Peyer's patch (tissue), 4 donors: ENCODE data around the gene PRSS8. TPM values are rescaled to one million over a fixed set of nuclear protein-coding genes. Genes with fewer than 3 reads are reported as not detected.

Experiments used
- DNase-seq, 3 donors: peaks; one replicate each; pipeline ENCODE4 v3.0.0-alpha.2; 2017 to 2019
- H3K27ac ChIP-seq, 4 donors: fragments of 200-600 bp; sonication (generic); one replicate each; pipeline ENCODE4 v1.5.1; 2016 to 2019
- H3K27me3 ChIP-seq, 2 donors: fragments of 200-600 bp; sonication (generic); one replicate each; pipeline ENCODE4 v1.5.1; 2019
- H3K36me3 ChIP-seq, 3 donors: fragments of 200-600 bp; sonication (generic); one replicate each; pipeline ENCODE4 v1.5.1; 2016 to 2019
- H3K4me1 ChIP-seq, 4 donors: fragments of 200-600 bp; sonication (generic); one replicate each; pipeline ENCODE4 v1.5.1; 2016 to 2019
- H3K4me3 ChIP-seq, 4 donors: fragments of 200-600 bp; sonication (generic); 1 replicate in 3 of 4; 2 replicates in 1 of 4; pipeline ENCODE4 v1.5.1; 2016 to 2019; ENCODE audit warnings: mild to moderate bottlenecking in 1 of 4
- H3K9me3 ChIP-seq, 4 donors: fragments of 200-600 bp; sonication (generic); one replicate each; pipeline ENCODE4 v1.5.1; 2016 to 2019; ENCODE audit warnings: mild to moderate bottlenecking in 1 of 4
- CTCF ChIP-seq, 6 experiments: fragments of 450-650 bp in 4 of 6; fragments of 200-600 bp in 2 of 6; sonication (generic) in 1 of 6; IDR thresholded peaks; one replicate each; pipeline ENCODE4 v1.5.1; 2017 to 2019; ENCODE audit warnings: antibody characterized with exemption in 6 of 6, mild to moderate bottlenecking in 3 of 6, moderate library complexity in 1 of 6
- POLR2A ChIP-seq, 2 donors: fragments of 450-650 bp; IDR thresholded peaks; one replicate each; pipeline ENCODE4 v1.5.1; 2017; ENCODE audit warnings: antibody characterized with exemption in 2 of 2, mild to moderate bottlenecking in 2 of 2, moderate library complexity in 2 of 2
- total RNA-seq, 4 donors: library from RNA; depleted of rRNA; stranded (reverse); fragments of >200 nt; gene quantifications; one replicate each; pipeline ENCODE4 v1.1.0, GENCODE V29; 2016

Gene PRSS8
- total RNA-seq, 4 donors from 2014 or later, result 27.2 to 666 (median 549) TPM

- Histone ChIP-seq H3K4me1 (peaks cover 0 to 6% (median 0%) of the 10 kb centered on the region in 4 donors), H3K27ac (no peak within 1 kb of the TSS), H3K36me3 (peaks cover 0 to 47% (median 0%) of the 10 kb centered on the region in 3 donors), H3K4me3 (no peak within 1 kb of the TSS), H3K27me3 (no peaks in the 10 kb centered on the region), H3K9me3 (no peaks in the 10 kb centered on the region)
- TF ChIP-seq POLR2A (IDR thresholded peaks at IDR 0.05) (no peak), CTCF (IDR thresholded peaks at IDR 0.05) (no peak)
- no peak for DNase-seq
These were observed 46.9 kb downstream of the PRSS8 start, which contains the start of gene PRSS53 for GRCh38 chr16:31088459-31089183. Gene PRSS53 (minus strand): TSS chr16:31088943. CDS start chr16:31088809, 134 bp downstream.

- H3K36me3 ChIP-seq, result peaks cover 0 to 52% (median 0%) of the 10 kb centered on the region in 3 donors
- H3K4me3 ChIP-seq, result no peak overlapping the region
- peaks cover 0 to 3% (median 0%) of the 10 kb centered on the region in 4 donors for H3K4me1 ChIP-seq
- TF ChIP-seq POLR2A (IDR thresholded peaks at IDR 0.05) (no peak), CTCF (IDR thresholded peaks at IDR 0.05) (no peak)
- no peak overlapping the region for H3K27ac ChIP-seq
- H3K9me3 ChIP-seq, result no peaks in the 10 kb centered on the region
- no peaks in the 10 kb centered on the region for H3K27me3 ChIP-seq
- no peak for DNase-seq
These were observed 47.6 kb downstream of the PRSS8 start for GRCh38 chr16:31087971-31088370.

- DNase-seq, result no peak
- H3K27me3 ChIP-seq, result no peaks in the 10 kb centered on the region
- H3K9me3 ChIP-seq, result no peaks in the 10 kb centered on the region
- TF ChIP-seq CTCF (IDR thresholded peaks at IDR 0.05) (no peak), POLR2A (IDR thresholded peaks at IDR 0.05) (no peak)
- H3K4me1 ChIP-seq, result peaks cover 0 to 7% (median 0%) of the 10 kb centered on the region in 4 donors
- peaks cover 0 to 57% (median 0%) of the 10 kb centered on the region in 3 donors for H3K36me3 ChIP-seq
- H3K27ac ChIP-seq, result no peak overlapping the region
- no peak overlapping the region for H3K4me3 ChIP-seq
These were observed 48.0 kb downstream of the PRSS8 start for GRCh38 chr16:31087481-31087880.

- no peaks in the 10 kb centered on the region for H3K9me3 ChIP-seq
- H3K27ac ChIP-seq, result no peak overlapping the region
- TF ChIP-seq POLR2A (IDR thresholded peaks at IDR 0.05) (no peak), CTCF (IDR thresholded peaks at IDR 0.05) (no peak)
- H3K4me3 ChIP-seq, result no peak overlapping the region
- DNase-seq, result no peak
- H3K36me3 ChIP-seq, result peaks cover 0 to 59% (median 0%) of the 10 kb centered on the region in 3 donors
- peaks cover 0 to 15% (median 0%) of the 10 kb centered on the region in 4 donors for H3K4me1 ChIP-seq
- no peaks in the 10 kb centered on the region for H3K27me3 ChIP-seq
These were observed 49.0 kb downstream of the PRSS8 start for GRCh38 chr16:31086629-31086906.

GRCh38 chr16:31085873-31086628, 49.5 kb downstream of the PRSS8 start:
- Histone ChIP-seq H3K36me3 (peaks cover 0 to 59% (median 0%) of the 10 kb centered on the region in 3 donors), H3K4me3 (no peak overlapping the region)
- TF ChIP-seq CTCF (IDR thresholded peaks at IDR 0.05) (no peak), POLR2A (IDR thresholded peaks at IDR 0.05) (no peak)

More at GRCh38 chr16:31085873-31086628, 49.5 kb downstream of the PRSS8 start:
- peak in 1 of 3 donors; percentile 44 for DNase-seq
- Histone ChIP-seq H3K9me3 (no peaks in the 10 kb centered on the region), H3K4me1 (peaks cover 0 to 19% (median 0%) of the 10 kb centered on the region in 4 donors), H3K27ac (no peak overlapping the region), H3K27me3 (no peaks in the 10 kb centered on the region)
